ENCODE results near the gene CTBP1. TPM values are rescaled to one million over a fixed set of nuclear protein-coding genes. Genes with fewer than 3 reads are reported as not detected.

Gene CTBP1
- polyA plus RNA-seq, 3 donors = 21.3 to 226 (median 42.1) TPM

DNA sequence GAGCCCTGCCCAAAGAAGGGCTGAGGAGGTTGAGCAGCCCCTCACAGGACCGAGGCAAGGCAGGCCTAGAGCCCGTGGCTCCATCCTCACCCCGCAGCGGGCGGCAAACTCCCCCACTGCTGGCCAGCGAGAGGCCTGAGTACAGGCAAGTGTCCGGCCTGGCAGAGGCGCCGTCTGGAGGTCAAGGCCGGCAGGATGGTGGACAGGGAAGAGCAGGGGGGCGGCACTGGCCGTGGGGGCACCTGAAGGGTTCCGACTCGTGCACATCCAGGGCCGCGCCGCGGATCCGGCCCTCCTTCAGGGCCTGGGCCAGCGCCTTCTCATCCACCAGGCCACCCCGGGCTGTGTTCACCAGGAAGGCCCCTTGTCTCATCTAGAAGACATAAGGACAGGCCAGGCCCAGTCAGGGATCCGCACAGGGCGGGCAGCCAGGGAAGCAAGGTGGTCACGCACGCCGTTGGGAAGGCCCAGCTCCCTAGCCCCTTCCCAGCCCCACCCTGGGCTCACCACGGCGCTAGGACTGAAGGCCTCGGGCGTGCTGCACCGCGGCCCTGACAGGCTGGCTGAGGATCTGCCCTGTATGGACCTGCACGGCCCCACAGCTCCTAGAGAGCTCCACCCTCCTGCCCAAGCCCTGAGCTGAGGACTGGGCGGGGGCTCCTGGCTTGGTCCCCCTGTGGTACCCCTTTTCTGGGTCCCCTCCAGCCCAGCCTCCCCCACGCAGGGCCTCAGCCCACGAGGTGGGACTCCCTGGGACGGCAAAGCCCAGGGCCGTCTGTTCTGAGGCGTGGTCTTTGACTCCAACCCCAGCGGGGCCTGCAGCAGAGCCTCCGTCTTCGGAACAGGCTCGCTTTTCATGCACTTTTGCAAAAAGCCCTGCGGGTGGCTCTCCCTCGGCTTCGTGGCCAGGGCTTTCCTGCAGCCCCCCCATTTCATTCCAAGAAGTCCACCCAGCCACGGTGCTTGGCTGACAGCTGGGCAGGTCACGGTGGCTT is 34.5 kb downstream of the CTBP1 start:
- no peak overlapping the region for H3K9ac ChIP-seq (ENCODE audit: insufficient read depth, low read length, poor library complexity, severe bottlenecking)
- no peak overlapping the region for H2AFZ ChIP-seq (ENCODE audit: insufficient read depth, low read depth, low read length, poor library complexity, severe bottlenecking)
- TF ChIP-seq, protein P1, sequence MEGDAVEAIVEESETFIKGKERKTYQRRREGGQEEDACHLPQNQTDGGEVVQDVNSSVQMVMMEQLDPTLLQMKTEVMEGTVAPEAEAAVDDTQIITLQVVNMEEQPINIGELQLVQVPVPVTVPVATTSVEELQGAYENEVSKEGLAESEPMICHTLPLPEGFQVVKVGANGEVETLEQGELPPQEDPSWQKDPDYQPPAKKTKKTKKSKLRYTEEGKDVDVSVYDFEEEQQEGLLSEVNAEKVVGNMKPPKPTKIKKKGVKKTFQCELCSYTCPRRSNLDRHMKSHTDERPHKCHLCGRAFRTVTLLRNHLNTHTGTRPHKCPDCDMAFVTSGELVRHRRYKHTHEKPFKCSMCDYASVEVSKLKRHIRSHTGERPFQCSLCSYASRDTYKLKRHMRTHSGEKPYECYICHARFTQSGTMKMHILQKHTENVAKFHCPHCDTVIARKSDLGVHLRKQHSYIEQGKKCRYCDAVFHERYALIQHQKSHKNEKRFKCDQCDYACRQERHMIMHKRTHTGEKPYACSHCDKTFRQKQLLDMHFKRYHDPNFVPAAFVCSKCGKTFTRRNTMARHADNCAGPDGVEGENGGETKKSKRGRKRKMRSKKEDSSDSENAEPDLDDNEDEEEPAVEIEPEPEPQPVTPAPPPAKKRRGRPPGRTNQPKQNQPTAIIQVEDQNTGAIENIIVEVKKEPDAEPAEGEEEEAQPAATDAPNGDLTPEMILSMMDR (IDR thresholded peaks at IDR 0.05) = no peak
- intact Hi-C loops (cut with micrococcal nuclease) = loop anchor here in 1 of 2 donors (10.0 kb wide), 1 partner anchor 50 kb away; no protein-coding TSS in a partner anchor
- no peak overlapping the region for H3K4me3 ChIP-seq (replicated peaks in 1 of 3; ENCODE audit: low read depth in 2 of 3, low read length in 3 of 3)
- WGBS (ENCODE audit: insufficient coverage) = 95% methylated on average over 39 of the region's 48 CpGs
- H3K79me2 ChIP-seq (ENCODE audit: insufficient read depth, low read length) = peaks cover 17% of the 10 kb centered on the region
- H3K27me3 ChIP-seq (ENCODE audit: control insufficient read depth in 2 of 2, insufficient read depth in 2 of 2, low read length in 2 of 2) = no peaks in the 10 kb centered on the region
- Mint-ChIP-seq H3K4me3 (no peak overlapping the region), H3K27ac (peak overlapping the region in 1 of 7 donors; percentile 16), H3K4me1 (peaks cover 31% of the 10 kb centered on the region), H3K36me3 (peaks cover 44 to 76% of the 10 kb centered on the region in 2 donors), H3K9me3 (peaks cover 0 to 1% (median 0%) of the 10 kb centered on the region in 7 donors), H3K27me3 (ENCODE audit: low read depth in 3 of 3) (peaks cover 0 to 2% (median 0%) of the 10 kb centered on the region in 3 donors)
- H3K36me3 ChIP-seq (replicated peaks in 1 of 2; ENCODE audit: control insufficient read depth in 1 of 2, insufficient read depth in 2 of 2, low read length in 2 of 2) = peaks cover 53 to 68% of the 10 kb centered on the region in 2 donors
- no peak overlapping the region for H3K27ac ChIP-seq (ENCODE audit: low read depth in 1 of 2, low read length in 2 of 2)
- H3K4me2 ChIP-seq (replicated peaks; ENCODE audit: extremely low read depth, low read length, poor library complexity, severe bottlenecking) = no peak overlapping the region
- H3K9me3 ChIP-seq (replicated peaks in 1 of 2; ENCODE audit: control insufficient read depth in 1 of 2, insufficient read depth in 1 of 2, low read length in 2 of 2) = no peaks in the 10 kb centered on the region
- H3K4me1 ChIP-seq (ENCODE audit: control insufficient read depth in 1 of 2, insufficient read depth in 2 of 2, low read length in 2 of 2) = peaks cover 25 to 29% of the 10 kb centered on the region in 2 donors
- H4K20me1 ChIP-seq (ENCODE audit: insufficient read depth, low read length) = peaks cover 79% of the 10 kb centered on the region
- no peak for DNase-seq

DNA sequence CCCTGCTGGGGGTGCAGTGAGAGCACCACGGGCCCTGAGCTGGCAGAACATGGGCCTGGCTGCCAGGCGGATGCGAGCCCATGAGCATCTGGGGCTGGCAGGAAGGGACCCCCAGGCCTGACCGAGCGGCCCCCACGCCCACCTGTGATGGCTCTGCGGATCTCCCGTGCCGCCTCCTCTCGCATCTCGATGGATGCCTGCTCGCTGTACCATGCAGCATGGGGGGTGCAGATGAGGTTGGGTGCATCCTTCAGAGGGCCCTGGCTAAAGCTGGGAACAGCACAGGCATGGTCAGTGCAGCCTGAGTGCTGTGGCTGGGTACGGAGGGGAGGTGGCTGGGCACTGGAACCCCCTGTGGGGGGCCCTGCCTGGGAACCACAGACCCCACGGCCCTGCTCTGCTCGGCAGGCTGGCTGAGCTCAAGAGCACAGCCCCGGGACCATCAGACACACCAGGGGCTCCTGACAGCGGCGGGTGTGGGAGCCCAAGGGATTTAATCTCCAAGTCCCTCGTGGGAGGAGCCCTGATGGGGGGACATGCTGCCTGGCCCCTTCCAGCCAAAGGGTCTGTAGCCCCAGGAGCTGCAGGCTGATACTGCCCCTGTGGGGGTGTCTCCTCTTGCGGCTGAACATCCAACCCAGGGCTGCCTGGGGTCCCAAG is 35.5 kb downstream of the CTBP1 start:
- Histone ChIP-seq H3K27me3 (ENCODE audit: control insufficient read depth in 2 of 2, insufficient read depth in 2 of 2, low read length in 2 of 2) (no peaks in the 10 kb centered on the region), H3K4me2 (replicated peaks; ENCODE audit: extremely low read depth, low read length, poor library complexity, severe bottlenecking) (no peak overlapping the region), H4K20me1 (ENCODE audit: insufficient read depth, low read length) (peaks cover 72% of the 10 kb centered on the region), H2AFZ (ENCODE audit: insufficient read depth, low read depth, low read length, poor library complexity, severe bottlenecking) (no peak overlapping the region), H3K4me3 (replicated peaks in 1 of 3; ENCODE audit: low read depth in 2 of 3, low read length in 3 of 3) (no peak overlapping the region), H3K4me1 (ENCODE audit: control insufficient read depth in 1 of 2, insufficient read depth in 2 of 2, low read length in 2 of 2) (peaks cover 15 to 20% of the 10 kb centered on the region in 2 donors), H3K36me3 (replicated peaks in 1 of 2; ENCODE audit: control insufficient read depth in 1 of 2, insufficient read depth in 2 of 2, low read length in 2 of 2) (peaks cover 53 to 76% of the 10 kb centered on the region in 2 donors), H3K9ac (ENCODE audit: insufficient read depth, low read length, poor library complexity, severe bottlenecking) (no peak overlapping the region), H3K79me2 (ENCODE audit: insufficient read depth, low read length) (peaks cover 16% of the 10 kb centered on the region), H3K9me3 (replicated peaks in 1 of 2; ENCODE audit: control insufficient read depth in 1 of 2, insufficient read depth in 1 of 2, low read length in 2 of 2) (no peaks in the 10 kb centered on the region), H3K27ac (ENCODE audit: low read depth in 1 of 2, low read length in 2 of 2) (no peak overlapping the region)
- Mint-ChIP-seq H3K4me1 (peaks cover 25% of the 10 kb centered on the region), H3K36me3 (peaks cover 43 to 78% of the 10 kb centered on the region in 2 donors), H3K4me3 (no peak overlapping the region), H3K27ac (peak overlapping the region in 1 of 7 donors; percentile 16), H3K27me3 (ENCODE audit: low read depth in 3 of 3) (peaks cover 0 to 2% (median 0%) of the 10 kb centered on the region in 3 donors), H3K9me3 (peaks cover 0 to 2% (median 0%) of the 10 kb centered on the region in 7 donors)
- intact Hi-C loops (cut with micrococcal nuclease) = loop anchor here in 1 of 2 donors (10.0 kb wide), 1 partner anchor 49 kb away; no protein-coding TSS in a partner anchor
- TF ChIP-seq, protein P1 (IDR thresholded peaks at IDR 0.05) = no peak
- DNase-seq = no peak
- WGBS (ENCODE audit: insufficient coverage) = 97% methylated on average over 20 of the region's 20 CpGs
